ENCODE measurements around the gene FRRS1L.

The FRRS1L gene

GRCh38 chr9:109166771-109167601, at the start of gene FRRS1L:
Gene FRRS1L (minus strand): TSS chr9:109167249. CDS start chr9:109167138, 111 bp downstream.
- no peak for TF ChIP-seq EP300 (IDR thresholded peaks at IDR 0.05; ENCODE audit: borderline replicate concordance)
- TF ChIP-seq RAD21 (IDR thresholded peaks at IDR 0.05; ENCODE audit: low read depth), result no peak
- TF ChIP-seq EGR1 (IDR thresholded peaks at IDR 0.05), result no peak
- TF ChIP-seq MAX (IDR thresholded peaks at IDR 0.05), result no peak

GRCh38 chr9:109214414-109214813, 47.4 kb upstream of the FRRS1L start:
- TF ChIP-seq TCF12 (IDR thresholded peaks at IDR 0.05; ENCODE audit: low read depth), result no peak
- no peak for TF ChIP-seq RAD21 (IDR thresholded peaks at IDR 0.05; ENCODE audit: low read depth)
- TF ChIP-seq REST (IDR thresholded peaks at IDR 0.05; ENCODE audit: low read depth), result no peak
- no peak for TF ChIP-seq YY1 (IDR thresholded peaks at IDR 0.05; ENCODE audit: low read depth)
- no peak for TF ChIP-seq MAX (IDR thresholded peaks at IDR 0.05)
- TF ChIP-seq NFIC (IDR thresholded peaks at IDR 0.05), result no peak
- no peak for TF ChIP-seq TAF1 (IDR thresholded peaks at IDR 0.05; ENCODE audit: low read depth)
- no peak for TF ChIP-seq FOXM1 (IDR thresholded peaks at IDR 0.05; ENCODE audit: borderline replicate concordance, low read depth)

- TF ChIP-seq REST (IDR thresholded peaks at IDR 0.05; ENCODE audit: low read depth) (no peak), RAD21 (IDR thresholded peaks at IDR 0.05; ENCODE audit: low read depth) (no peak), FOXM1 (IDR thresholded peaks at IDR 0.05; ENCODE audit: borderline replicate concordance, low read depth) (no peak), CEBPB (IDR thresholded peaks at IDR 0.05) (no peak), TAF1 (IDR thresholded peaks at IDR 0.05; ENCODE audit: low read depth) (no peak), NFIC (IDR thresholded peaks at IDR 0.05) (no peak), USF1 (IDR thresholded peaks at IDR 0.05) (no peak), TEAD4 (IDR thresholded peaks at IDR 0.05) (no peak), EP300 (IDR thresholded peaks at IDR 0.05; ENCODE audit: borderline replicate concordance) (no peak), EGR1 (IDR thresholded peaks at IDR 0.05) (no peak)
These were observed 46.5 kb upstream of the FRRS1L start for GRCh38 chr9:109213285-109214121.

GRCh38 chr9:109212768-109213167, 45.7 kb upstream of the FRRS1L start:
- no peak for TF ChIP-seq REST (IDR thresholded peaks at IDR 0.05; ENCODE audit: low read depth)
- no peak for TF ChIP-seq TEAD4 (IDR thresholded peaks at IDR 0.05)
- no peak for TF ChIP-seq TCF12 (IDR thresholded peaks at IDR 0.05; ENCODE audit: low read depth)
- no peak for TF ChIP-seq CEBPB (IDR thresholded peaks at IDR 0.05)
- TF ChIP-seq TAF1 (IDR thresholded peaks at IDR 0.05; ENCODE audit: low read depth), result no peak
- TF ChIP-seq EP300 (IDR thresholded peaks at IDR 0.05; ENCODE audit: borderline replicate concordance), result no peak
- TF ChIP-seq FOXM1 (IDR thresholded peaks at IDR 0.05; ENCODE audit: borderline replicate concordance, low read depth), result no peak
- no peak for TF ChIP-seq USF1 (IDR thresholded peaks at IDR 0.05)
- TF ChIP-seq MAX (IDR thresholded peaks at IDR 0.05), result no peak
- no peak for TF ChIP-seq ZBTB7A (IDR thresholded peaks at IDR 0.05; ENCODE audit: low read depth)
- TF ChIP-seq YY1 (IDR thresholded peaks at IDR 0.05; ENCODE audit: low read depth), result no peak
- TF ChIP-seq CREB1 (IDR thresholded peaks at IDR 0.05; ENCODE audit: low read depth), result no peak
- no peak for TF ChIP-seq EGR1 (IDR thresholded peaks at IDR 0.05)

All from Ishikawa (cell line).